Suprapubic skin (tissue), 4 donors: ENCODE results near the gene SRGAP1. TPM values are rescaled to one million over a fixed set of nuclear protein-coding genes. Genes with fewer than 3 reads are reported as not detected.
A peak's percentile ranks its signal among the peaks of the same experiment; 100 is the strongest.

Experiments used
- DNase-seq, 2 donors: peaks; one replicate each; pipeline ENCODE4 v3.0.0-alpha.2; 2019; ENCODE audit warnings: low spot score in 2 of 2
- H3K27ac ChIP-seq: fragments of 200-600 bp; sonication (generic); one replicate; pipeline ENCODE4 v1.5.1; 2019
- H3K27me3 ChIP-seq: fragments of 200-600 bp; sonication (generic); one replicate; pipeline ENCODE4 v1.5.1; 2019
- H3K36me3 ChIP-seq: fragments of 200-600 bp; sonication (generic); one replicate; pipeline ENCODE4 v1.5.1; 2019
- H3K4me1 ChIP-seq: fragments of 200-600 bp; sonication (generic); one replicate; pipeline ENCODE4 v1.5.1; 2019
- H3K4me3 ChIP-seq: fragments of 200-600 bp; sonication (generic); one replicate; pipeline ENCODE4 v1.5.1; 2019; ENCODE audit warnings: mild to moderate bottlenecking
- H3K9me3 ChIP-seq: fragments of 200-600 bp; sonication (generic); one replicate; pipeline ENCODE4 v1.5.1; 2019
- EP300 ChIP-seq: sonication (generic); formaldehyde crosslinking; IDR thresholded peaks from one replicate; pipeline ENCODE4 v1.6.1; 2017; ENCODE audit warnings: antibody characterized with exemption
- POLR2A ChIP-seq, 2 donors: fragments of 450-650 bp; IDR thresholded peaks; one replicate each; pipeline ENCODE4 v1.6.1; 2017; ENCODE audit warnings: antibody characterized with exemption in 2 of 2, mild to moderate bottlenecking in 2 of 2, moderate library complexity in 2 of 2
- POLR2AphosphoS5 ChIP-seq, 3 donors: sonication (generic); formaldehyde crosslinking; IDR thresholded peaks; one replicate each; pipeline ENCODE4 v1.6.1; 2017; ENCODE audit warnings: antibody characterized with exemption in 3 of 3
- WGBS: methylation state at CpG from one replicate; pipeline ENCODE4 v1.1.5; 2018; 5-methylcytosine and 5-hydroxymethylcytosine counted together
- total RNA-seq, 4 donors: library from RNA; depleted of rRNA; stranded (reverse); fragments of >200 nt; gene quantifications; one replicate each; pipeline ENCODE4 v1.1.0, GENCODE V29; 2016
- TF ChIP-seq, protein P1 (sequence below), 2 donors: fragments of 200-600 bp in 1 of 2; fragments of 450-650 bp in 1 of 2; sonication (generic) in 1 of 2; IDR thresholded peaks; one replicate each; pipeline ENCODE4 v1.5.1; 2016 to 2019; ENCODE audit warnings: antibody characterized with exemption in 2 of 2, mild to moderate bottlenecking in 1 of 2, moderate library complexity in 1 of 2

SRGAP1 gene
- total RNA-seq, 4 donors from 2014 or later = 8.4 to 10.9 (median 9.8) TPM

DNA sequence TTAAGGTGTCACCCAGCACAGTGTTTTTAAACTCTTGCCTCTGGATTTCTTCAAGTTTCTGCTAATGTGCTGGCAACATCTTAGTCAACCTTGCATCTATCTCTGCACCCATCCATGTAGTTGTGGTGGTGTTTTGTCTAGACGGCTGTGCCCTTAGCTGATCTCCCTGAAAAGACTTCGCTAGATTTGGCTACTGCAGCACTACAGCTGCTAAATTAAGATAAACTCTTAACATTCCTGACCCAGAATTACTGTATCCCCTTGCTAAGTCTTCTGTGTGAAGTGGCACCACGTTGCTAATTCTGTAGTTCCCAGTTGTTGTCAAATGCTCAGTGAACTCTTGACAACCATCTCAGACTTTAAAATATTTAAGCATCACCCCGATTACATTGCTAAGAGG is 66.8 kb downstream of the SRGAP1 start:
- no peaks in the 10 kb centered on the region for H3K27me3 ChIP-seq
- no peak for DNase-seq

GRCh38 chr12:63912651-63913050 is 68.2 kb downstream of the SRGAP1 start:
- no peak overlapping the region for H3K27ac ChIP-seq

More for the DNA sequence above, 66.8 kb downstream of the SRGAP1 start:
- H3K36me3 ChIP-seq = no peaks in the 10 kb centered on the region
- H3K9me3 ChIP-seq = no peaks in the 10 kb centered on the region
- WGBS = 78% methylated on average over 4 of the region's 4 CpGs
- TF ChIP-seq EP300 (no peak), POLR2A (IDR thresholded peaks at IDR 0.05) (no peak), POLR2AphosphoS5 (IDR thresholded peaks at IDR 0.05) (no peak)
- TF ChIP-seq, protein P1, sequence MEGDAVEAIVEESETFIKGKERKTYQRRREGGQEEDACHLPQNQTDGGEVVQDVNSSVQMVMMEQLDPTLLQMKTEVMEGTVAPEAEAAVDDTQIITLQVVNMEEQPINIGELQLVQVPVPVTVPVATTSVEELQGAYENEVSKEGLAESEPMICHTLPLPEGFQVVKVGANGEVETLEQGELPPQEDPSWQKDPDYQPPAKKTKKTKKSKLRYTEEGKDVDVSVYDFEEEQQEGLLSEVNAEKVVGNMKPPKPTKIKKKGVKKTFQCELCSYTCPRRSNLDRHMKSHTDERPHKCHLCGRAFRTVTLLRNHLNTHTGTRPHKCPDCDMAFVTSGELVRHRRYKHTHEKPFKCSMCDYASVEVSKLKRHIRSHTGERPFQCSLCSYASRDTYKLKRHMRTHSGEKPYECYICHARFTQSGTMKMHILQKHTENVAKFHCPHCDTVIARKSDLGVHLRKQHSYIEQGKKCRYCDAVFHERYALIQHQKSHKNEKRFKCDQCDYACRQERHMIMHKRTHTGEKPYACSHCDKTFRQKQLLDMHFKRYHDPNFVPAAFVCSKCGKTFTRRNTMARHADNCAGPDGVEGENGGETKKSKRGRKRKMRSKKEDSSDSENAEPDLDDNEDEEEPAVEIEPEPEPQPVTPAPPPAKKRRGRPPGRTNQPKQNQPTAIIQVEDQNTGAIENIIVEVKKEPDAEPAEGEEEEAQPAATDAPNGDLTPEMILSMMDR (IDR thresholded peaks at IDR 0.05) = no peak
- peaks cover 10% of the 10 kb centered on the region for H3K4me1 ChIP-seq
- no peak overlapping the region for H3K4me3 ChIP-seq
- H3K27ac ChIP-seq = no peak overlapping the region

DNA sequence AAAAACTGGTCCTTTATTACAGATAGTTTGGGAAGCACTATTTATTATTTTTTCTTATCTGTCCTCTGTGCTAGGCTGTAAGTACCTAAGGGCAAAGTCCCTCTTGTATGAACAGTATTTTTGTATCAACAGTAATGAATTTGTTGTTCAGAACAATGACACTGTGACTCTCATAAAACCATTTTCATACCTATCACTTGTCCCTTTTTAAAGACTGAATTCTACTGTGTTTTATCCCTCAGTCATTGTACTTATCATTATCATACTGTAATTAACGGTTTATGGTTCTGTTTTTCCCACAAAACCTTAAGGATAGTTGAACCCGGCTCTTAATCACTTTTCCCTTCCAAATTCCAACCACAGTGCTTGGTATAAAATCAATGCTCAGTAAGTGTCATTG is 69.4 kb downstream of the SRGAP1 start:
- TF ChIP-seq POLR2A (IDR thresholded peaks at IDR 0.05) (no peak), POLR2AphosphoS5 (IDR thresholded peaks at IDR 0.05) (no peak), EP300 (no peak)
- TF ChIP-seq, protein P1 (IDR thresholded peaks at IDR 0.05) = no peak
- 82% methylated on average over 2 of the region's 2 CpGs for WGBS
- H3K27me3 ChIP-seq = no peaks in the 10 kb centered on the region
- DNase-seq = no peak
- H3K27ac ChIP-seq = no peak overlapping the region
- H3K36me3 ChIP-seq = no peaks in the 10 kb centered on the region
- H3K4me3 ChIP-seq = no peak overlapping the region
- no peaks in the 10 kb centered on the region for H3K9me3 ChIP-seq
- peaks cover 32% of the 10 kb centered on the region for H3K4me1 ChIP-seq

More at GRCh38 chr12:63912651-63913050, 68.2 kb downstream of the SRGAP1 start:
- TF ChIP-seq EP300 (no peak), POLR2AphosphoS5 (IDR thresholded peaks at IDR 0.05) (no peak), POLR2A (IDR thresholded peaks at IDR 0.05) (no peak)
- TF ChIP-seq, protein P1 (IDR thresholded peaks at IDR 0.05) = no peak
- no peaks in the 10 kb centered on the region for H3K9me3 ChIP-seq
- WGBS = 79% methylated on average over 2 of the region's 2 CpGs
- H3K36me3 ChIP-seq = no peaks in the 10 kb centered on the region
- DNase-seq = no peak
- no peak overlapping the region for H3K4me3 ChIP-seq
- no peaks in the 10 kb centered on the region for H3K27me3 ChIP-seq
- H3K4me1 ChIP-seq = peaks cover 22% of the 10 kb centered on the region

DNA sequence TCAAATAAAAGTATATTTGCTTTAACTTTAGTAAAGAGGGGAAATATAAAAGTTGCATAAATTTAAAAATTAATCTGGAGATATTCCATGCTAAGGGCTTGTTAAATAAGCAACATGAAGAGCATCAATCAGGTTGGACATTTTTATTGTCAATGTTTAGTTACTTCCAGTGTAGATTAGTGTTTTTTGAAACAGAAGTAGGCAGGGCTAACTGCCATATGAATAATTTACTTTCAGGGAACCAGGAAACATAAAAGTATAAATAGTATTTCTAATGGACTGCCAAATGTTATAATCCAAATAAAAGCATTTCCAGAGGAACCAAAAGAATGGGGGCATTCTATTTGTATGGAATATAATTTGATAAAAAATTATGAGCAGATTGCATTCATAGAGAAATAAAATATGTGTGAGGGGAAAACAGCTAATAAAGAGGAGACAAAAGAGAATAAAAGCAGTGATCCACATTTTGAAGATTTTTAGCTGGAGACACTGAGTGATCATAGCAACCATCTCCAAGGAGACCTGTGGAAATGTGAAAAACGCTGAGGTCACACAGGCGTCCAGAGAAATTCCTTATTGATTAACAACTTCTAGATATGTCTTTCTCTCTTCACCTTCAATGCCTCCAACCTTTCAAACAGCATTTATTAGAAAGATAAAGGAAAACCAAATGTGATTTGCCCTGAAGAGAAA is 70.8 kb downstream of the SRGAP1 start:
- Histone ChIP-seq H3K27me3 (no peaks in the 10 kb centered on the region), H3K9me3 (no peaks in the 10 kb centered on the region), H3K4me1 (peaks cover 39% of the 10 kb centered on the region), H3K27ac (peak overlapping the region; percentile 74), H3K4me3 (no peak overlapping the region), H3K36me3 (no peaks in the 10 kb centered on the region)
- no peak for DNase-seq
- WGBS = 21% methylated on average over 2 of the region's 2 CpGs
- TF ChIP-seq, protein P1 (IDR thresholded peaks at IDR 0.05) = no peak
- TF ChIP-seq POLR2A (IDR thresholded peaks at IDR 0.05) (no peak), POLR2AphosphoS5 (IDR thresholded peaks at IDR 0.05) (no peak), EP300 (no peak)

DNA sequence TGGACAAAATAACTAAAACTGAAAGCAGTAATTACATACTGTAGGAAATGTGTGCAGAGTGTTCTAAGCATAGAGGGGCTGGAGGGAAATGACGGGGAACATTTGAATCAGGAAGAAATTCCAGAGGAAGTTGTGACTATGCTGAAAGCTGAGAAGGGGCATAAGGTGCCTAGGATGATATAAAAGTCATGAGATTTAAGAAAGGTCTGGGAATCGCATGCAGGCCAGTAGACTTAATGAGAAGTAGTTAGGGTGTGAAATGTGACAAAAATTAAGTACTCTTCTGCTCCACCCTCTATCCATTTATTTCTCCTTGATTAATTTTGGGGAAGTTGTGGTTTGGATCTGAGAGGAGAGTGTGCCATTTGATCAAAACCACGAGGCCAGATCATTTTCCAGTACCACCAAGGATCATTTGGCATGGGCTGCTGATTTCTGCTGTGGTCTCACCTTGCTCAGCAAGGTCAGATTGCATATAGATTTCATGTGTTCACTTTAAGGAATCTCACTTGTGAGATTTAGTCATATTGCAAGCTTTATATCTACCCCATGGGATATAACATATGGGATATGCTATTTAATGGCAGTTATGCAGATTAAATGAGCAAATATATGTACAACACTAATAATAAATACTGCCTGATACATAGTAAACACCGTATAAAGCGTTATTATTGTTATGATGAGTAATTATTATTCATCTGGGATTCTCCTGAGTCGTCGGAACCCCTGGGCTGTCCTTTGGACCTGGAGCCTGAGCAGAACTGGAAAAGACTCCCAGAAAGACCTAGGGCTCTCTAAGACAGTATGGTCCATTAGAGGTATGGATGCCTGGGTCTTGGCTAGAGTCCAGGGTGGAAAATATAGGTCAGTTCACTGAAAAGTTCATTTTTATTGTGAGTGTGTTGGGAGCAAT is 72.3 kb downstream of the SRGAP1 start:
- no peaks in the 10 kb centered on the region for H3K36me3 ChIP-seq
- no peak for DNase-seq
- H3K27ac ChIP-seq = peak overlapping the region; percentile 74
- WGBS = 79% methylated on average over 7 of the region's 7 CpGs
- no peaks in the 10 kb centered on the region for H3K27me3 ChIP-seq
- H3K4me3 ChIP-seq = no peak overlapping the region
- TF ChIP-seq POLR2A (IDR thresholded peaks at IDR 0.05) (no peak), POLR2AphosphoS5 (IDR thresholded peaks at IDR 0.05) (no peak), EP300 (no peak)
- peaks cover 39% of the 10 kb centered on the region for H3K4me1 ChIP-seq
- no peaks in the 10 kb centered on the region for H3K9me3 ChIP-seq
